GM21723 (cell line): Measurements from ENCODE around the gene AMPD3.

Experiments used
- ATAC-seq: cut with Tn5 transposase; IDR thresholded peaks from one replicate; pipeline ENCODE4 v1.9.1; 2021; ENCODE audit warnings: mild to moderate bottlenecking, moderate library complexity; ENCODE audit not compliant: unreplicated experiment

The AMPD3 gene

GRCh38 chr11:10528121-10528520, 73.1 kb downstream of the AMPD3 start:
- no peak for ATAC-seq

- no peak for ATAC-seq
Measured at GRCh38 chr11:10529279-10529678, 74.2 kb downstream of the AMPD3 start.

GRCh38 chr11:10532526-10532925, 77.5 kb downstream of the AMPD3 start:
- ATAC-seq, result no peak

- ATAC-seq, result no peak
Measured at GRCh38 chr11:10533323-10533722, 78.3 kb downstream of the AMPD3 start.

GRCh38 chr11:10534316-10534715, 79.3 kb downstream of the AMPD3 start:
- no peak for ATAC-seq

- no peak for ATAC-seq
Measured at GRCh38 chr11:10537600-10537999, 82.5 kb downstream of the AMPD3 start.

GRCh38 chr11:10538924-10539323, 83.9 kb downstream of the AMPD3 start:
- ATAC-seq, result no peak

GRCh38 chr11:10539339-10539738, 84.3 kb downstream of the AMPD3 start:
- ATAC-seq, result no peak

- peak; percentile 41 for ATAC-seq
Measured at GRCh38 chr11:10540546-10540914, 85.5 kb downstream of the AMPD3 start.

- ATAC-seq, result peak; percentile 97
Measured at GRCh38 chr11:10540915-10541560, 86.0 kb downstream of the AMPD3 start, which contains the start of gene RNF141. TSS of gene RNF141 (minus strand) at chr11:10541187. CDS start at chr11:10534158, 7,029 bp downstream.

- ATAC-seq, result no peak
Measured at GRCh38 chr11:10541561-10541930, 86.5 kb downstream of the AMPD3 start.

GRCh38 chr11:10542776-10543175, 87.7 kb downstream of the AMPD3 start:
- no peak for ATAC-seq

- ATAC-seq, result no peak
Measured at GRCh38 chr11:10543782-10544181, 88.7 kb downstream of the AMPD3 start.

- no peak for ATAC-seq
Measured at GRCh38 chr11:10544491-10545465, 89.7 kb downstream of the AMPD3 start.

GRCh38 chr11:10550503-10551289, 95.6 kb downstream of the AMPD3 start:
- no peak for ATAC-seq

- ATAC-seq, result no peak
Measured at GRCh38 chr11:10551290-10551592, 96.2 kb downstream of the AMPD3 start.

- no peak for ATAC-seq
Measured at GRCh38 chr11:10551845-10552352, 96.8 kb downstream of the AMPD3 start.

- ATAC-seq, result no peak
Measured at GRCh38 chr11:10556590-10556989, 101.5 kb downstream of the AMPD3 start.
